Measurements from ENCODE around the gene CARNS1. TPM values are rescaled to one million over a fixed set of nuclear protein-coding genes. Genes with fewer than 3 reads are reported as not detected.

The CARNS1 gene
- total and polyA plus RNA-seq, 2 of the 13 experiments (the other 11 are each of a cell fraction or from before 2014, with no cell fraction given), result not detected

DNA sequence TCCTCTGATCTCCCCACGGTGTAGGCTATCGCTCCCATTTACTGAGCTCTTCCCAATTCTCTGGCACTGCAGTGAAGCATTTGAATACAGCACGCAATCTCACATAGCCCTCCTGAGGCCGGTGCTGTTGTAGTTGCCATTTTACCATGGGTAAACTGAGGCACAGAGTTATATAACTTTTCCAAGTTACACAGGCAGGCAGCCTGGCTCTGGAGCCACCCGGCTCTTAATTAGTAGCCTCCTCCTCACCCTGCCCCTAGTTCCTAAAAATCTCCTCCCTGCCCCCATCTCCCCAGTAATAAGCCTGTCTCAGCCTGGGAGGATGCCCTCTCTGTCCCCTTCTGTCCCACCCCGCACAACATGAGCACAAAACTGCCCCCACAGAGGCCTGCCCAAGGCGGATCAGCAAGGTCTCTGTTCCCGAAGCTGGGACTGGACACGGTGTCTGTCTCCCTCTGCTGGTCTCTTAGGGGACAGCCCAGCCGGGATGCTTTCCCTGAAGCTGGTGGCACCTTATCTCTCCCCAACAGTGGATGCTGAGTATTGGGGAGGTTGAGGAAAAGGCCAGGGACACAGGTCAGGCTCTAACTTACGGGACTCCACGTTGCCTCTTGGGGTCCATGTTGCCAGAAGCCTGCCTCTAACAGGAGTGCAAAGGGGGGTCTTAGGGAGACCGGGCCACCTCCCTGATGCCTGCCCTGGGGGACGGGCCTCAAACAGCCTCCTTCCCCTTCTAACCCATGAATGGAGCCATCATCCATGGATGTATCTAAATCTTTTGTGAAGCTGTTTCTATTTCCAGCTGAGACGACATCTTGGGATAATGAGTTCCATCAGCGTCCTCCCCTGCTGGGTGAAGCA lies 33.0 kb upstream of the CARNS1 start (continued):
- TF ChIP-seq SALL1 (CRISPR knock-in tag; IDR thresholded peaks at IDR 0.05) (0 out of 2 replicates have a peak, but pooled peaks have one; percentile 25), BHLHE40 (IDR thresholded peaks at IDR 0.05; ENCODE audit: low read length) (0 out of 2 replicates have a peak, but pooled peaks have one; percentile 7), ZBTB7B (CRISPR knock-in tag; IDR thresholded peaks at IDR 0.05) (no peak), ZBTB33 (CRISPR knock-in tag; IDR thresholded peaks at IDR 0.05) (no peak), ZNF619 (CRISPR knock-in tag; IDR thresholded peaks at IDR 0.05) (peak; percentile 60; the same call in 1 of the 2 replicates), XRCC5 (optimal IDR thresholded peaks at IDR 0.05; ENCODE audit: low read length) (peak; percentile 47), MNT (IDR thresholded peaks at IDR 0.05) (no peak), CSRNP1 (CRISPR knock-in tag; IDR thresholded peaks at IDR 0.05) (no peak), ZFP36 (IDR thresholded peaks at IDR 0.05; ENCODE audit: borderline replicate concordance, low read depth, low read length, partially characterized antibody) (peak; percentile 72), SMAD9 (CRISPR knock-in tag; IDR thresholded peaks at IDR 0.05) (0 out of 2 replicates have a peak, but pooled peaks have one; percentile 32), SMAD3 (CRISPR knock-in tag; IDR thresholded peaks at IDR 0.05) (0 out of 2 replicates have a peak, but pooled peaks have one; percentile 41), BORCS8-MEF2B (CRISPR knock-in tag; IDR thresholded peaks at IDR 0.05) (no peak), ZNF737 (CRISPR knock-in tag; IDR thresholded peaks at IDR 0.05; ENCODE audit: borderline replicate concordance) (no peak), STAG1 (CRISPR knock-in tag; IDR thresholded peaks at IDR 0.05) (peak; percentile 98), MED8 (CRISPR knock-in tag; IDR thresholded peaks at IDR 0.05; ENCODE audit: insufficient replicate concordance) (no peak), TBX2 (CRISPR knock-in tag; IDR thresholded peaks at IDR 0.05; ENCODE audit: borderline replicate concordance) (peak; percentile 38; the same call in 1 of the 2 replicates), HMGXB4 (CRISPR knock-in tag; IDR thresholded peaks at IDR 0.05; ENCODE audit: borderline replicate concordance in 1 of 2, low read depth in 1 of 2) (peak; percentile 31 to 33; a peak in 1 of 4 replicates), RBM39 (IDR thresholded peaks at IDR 0.05; ENCODE audit: low read depth, low read length, poor library complexity, severe bottlenecking) (peak; percentile 48), HIVEP1 (CRISPR knock-in tag; IDR thresholded peaks at IDR 0.05) (no peak)
